Stimulated activated naive CD8-positive, alpha-beta T cell treated with anti-CD3 and anti-CD28 coated beads, Interleukin-15, Interleukin-2, amounts not matched to agents 100 ng/mL and 50 ng/mL, for 24 hours (primary cell): Measurements from ENCODE around the gene ADAM12.
"Not testable (repeated sequence)": the region's sequence is repeated elsewhere in the genome, so short reads cannot be mapped to it uniquely, and the experiment has no call there.

Experiments
- H3K27ac Mint-ChIP-seq: one replicate; pipeline ENCODE4 v1.8.0; 2021; ENCODE audit warnings: mild to moderate bottlenecking, mixed read lengths
- H3K27me3 Mint-ChIP-seq: one replicate; pipeline ENCODE4 v1.8.0; 2021; ENCODE audit warnings: mixed read lengths
- H3K36me3 Mint-ChIP-seq: one replicate; pipeline ENCODE4 v1.8.0; 2021; ENCODE audit warnings: low read depth, mixed read lengths
- H3K4me1 Mint-ChIP-seq: one replicate; pipeline ENCODE4 v1.8.0; 2021; ENCODE audit warnings: low read depth, mixed read lengths
- H3K4me3 Mint-ChIP-seq: one replicate; pipeline ENCODE4 v1.8.0; 2021; ENCODE audit warnings: mild to moderate bottlenecking, mixed read lengths
- H3K9me3 Mint-ChIP-seq: one replicate; pipeline ENCODE4 v1.8.0; 2021; ENCODE audit warnings: mixed read lengths

The ADAM12 gene

GRCh38 chr10:126372396-126372795 lies 15.9 kb downstream of the ADAM12 start:
- Mint-ChIP-seq H3K27ac (no peak overlapping the region), H3K36me3 (no peaks in the 10 kb centered on the region), H3K27me3 (no peaks in the 10 kb centered on the region), H3K4me3 (no peak overlapping the region), H3K4me1 (no peaks in the 10 kb centered on the region), H3K9me3 (peaks cover 11% of the 10 kb centered on the region)

- Mint-ChIP-seq H3K4me1 (no peaks in the 10 kb centered on the region), H3K9me3 (peaks cover 3% of the 10 kb centered on the region), H3K27ac (no peak overlapping the region), H3K36me3 (no peaks in the 10 kb centered on the region), H3K4me3 (no peak overlapping the region), H3K27me3 (no peaks in the 10 kb centered on the region)
Measured at GRCh38 chr10:126369125-126369710, 19.1 kb downstream of the ADAM12 start.

- no peaks in the 10 kb centered on the region for H3K27me3 Mint-ChIP-seq
- H3K9me3 Mint-ChIP-seq = peaks cover 38% of the 10 kb centered on the region
- H3K36me3 Mint-ChIP-seq = no peaks in the 10 kb centered on the region
- no peak overlapping the region for H3K27ac Mint-ChIP-seq
- H3K4me3 Mint-ChIP-seq = no peak overlapping the region
- H3K4me1 Mint-ChIP-seq = no peaks in the 10 kb centered on the region
Measured at GRCh38 chr10:126357169-126357568, 31.1 kb downstream of the ADAM12 start.

- no peaks in the 10 kb centered on the region for H3K27me3 Mint-ChIP-seq
- no peak overlapping the region for H3K27ac Mint-ChIP-seq
- H3K9me3 Mint-ChIP-seq = peaks cover 24% of the 10 kb centered on the region
- no peaks in the 10 kb centered on the region for H3K36me3 Mint-ChIP-seq
- H3K4me3 Mint-ChIP-seq = no peak overlapping the region
- H3K4me1 Mint-ChIP-seq = no peaks in the 10 kb centered on the region
Measured at GRCh38 chr10:126353666-126354065, 34.6 kb downstream of the ADAM12 start.

GRCh38 chr10:126352453-126352852 lies 35.8 kb downstream of the ADAM12 start:
- H3K36me3 Mint-ChIP-seq = no peaks in the 10 kb centered on the region
- H3K9me3 Mint-ChIP-seq = peaks cover 16% of the 10 kb centered on the region
- H3K4me1 Mint-ChIP-seq = no peaks in the 10 kb centered on the region
- no peak overlapping the region for H3K4me3 Mint-ChIP-seq
- no peaks in the 10 kb centered on the region for H3K27me3 Mint-ChIP-seq
- no peak overlapping the region for H3K27ac Mint-ChIP-seq

GRCh38 chr10:126351021-126351420 lies 37.3 kb downstream of the ADAM12 start:
- H3K36me3 Mint-ChIP-seq = no peaks in the 10 kb centered on the region
- H3K4me1 Mint-ChIP-seq = no peaks in the 10 kb centered on the region
- no peak overlapping the region for H3K4me3 Mint-ChIP-seq
- H3K27ac Mint-ChIP-seq = no peak overlapping the region
- no peaks in the 10 kb centered on the region for H3K27me3 Mint-ChIP-seq
- peaks cover 2% of the 10 kb centered on the region for H3K9me3 Mint-ChIP-seq

GRCh38 chr10:126350216-126350992 lies 37.9 kb downstream of the ADAM12 start:
- Mint-ChIP-seq H3K27ac (no peak overlapping the region), H3K36me3 (no peaks in the 10 kb centered on the region), H3K27me3 (no peaks in the 10 kb centered on the region), H3K4me3 (no peak overlapping the region), H3K4me1 (no peaks in the 10 kb centered on the region), H3K9me3 (no peaks in the 10 kb centered on the region)

GRCh38 chr10:126349676-126350075 lies 38.6 kb downstream of the ADAM12 start:
- Mint-ChIP-seq H3K27ac (no peak overlapping the region), H3K9me3 (no peaks in the 10 kb centered on the region), H3K36me3 (no peaks in the 10 kb centered on the region), H3K27me3 (no peaks in the 10 kb centered on the region), H3K4me3 (no peak overlapping the region), H3K4me1 (no peaks in the 10 kb centered on the region)

- no peak overlapping the region for H3K27ac Mint-ChIP-seq
- no peaks in the 10 kb centered on the region for H3K36me3 Mint-ChIP-seq
- no peaks in the 10 kb centered on the region for H3K4me1 Mint-ChIP-seq
- no peak overlapping the region for H3K4me3 Mint-ChIP-seq
- no peaks in the 10 kb centered on the region for H3K9me3 Mint-ChIP-seq
- no peaks in the 10 kb centered on the region for H3K27me3 Mint-ChIP-seq
Measured at GRCh38 chr10:126349101-126349500, 39.2 kb downstream of the ADAM12 start.

GRCh38 chr10:126343496-126343895 lies 44.8 kb downstream of the ADAM12 start:
- H3K4me3 Mint-ChIP-seq, H3K4me1 Mint-ChIP-seq, H3K27ac Mint-ChIP-seq, H3K36me3 Mint-ChIP-seq, H3K27me3 Mint-ChIP-seq, H3K9me3 Mint-ChIP-seq: not testable (repeated sequence)

GRCh38 chr10:126342680-126343079 lies 45.6 kb downstream of the ADAM12 start:
- Mint-ChIP-seq H3K4me3 (no peak overlapping the region), H3K36me3 (no peaks in the 10 kb centered on the region), H3K4me1 (no peaks in the 10 kb centered on the region), H3K27me3 (no peaks in the 10 kb centered on the region), H3K9me3 (no peaks in the 10 kb centered on the region), H3K27ac (no peak overlapping the region)

GRCh38 chr10:126341491-126341890 lies 46.8 kb downstream of the ADAM12 start:
- Mint-ChIP-seq H3K36me3 (no peaks in the 10 kb centered on the region), H3K4me1 (no peaks in the 10 kb centered on the region), H3K9me3 (no peaks in the 10 kb centered on the region), H3K27ac (no peak overlapping the region), H3K27me3 (no peaks in the 10 kb centered on the region), H3K4me3 (no peak overlapping the region)

- Mint-ChIP-seq H3K27me3 (no peaks in the 10 kb centered on the region), H3K9me3 (no peaks in the 10 kb centered on the region), H3K36me3 (no peaks in the 10 kb centered on the region), H3K4me3 (no peak overlapping the region), H3K4me1 (no peaks in the 10 kb centered on the region), H3K27ac (no peak overlapping the region)
Measured at GRCh38 chr10:126337251-126337810, 50.9 kb downstream of the ADAM12 start.

- H3K4me1 Mint-ChIP-seq = no peaks in the 10 kb centered on the region
- no peak overlapping the region for H3K27ac Mint-ChIP-seq
- no peaks in the 10 kb centered on the region for H3K9me3 Mint-ChIP-seq
- no peaks in the 10 kb centered on the region for H3K27me3 Mint-ChIP-seq
- no peak overlapping the region for H3K4me3 Mint-ChIP-seq
- H3K36me3 Mint-ChIP-seq = no peaks in the 10 kb centered on the region
Measured at GRCh38 chr10:126336801-126337200, 51.5 kb downstream of the ADAM12 start.

GRCh38 chr10:126334272-126334671 lies 54.0 kb downstream of the ADAM12 start:
- H3K4me3 Mint-ChIP-seq = no peak overlapping the region
- no peaks in the 10 kb centered on the region for H3K4me1 Mint-ChIP-seq
- no peaks in the 10 kb centered on the region for H3K36me3 Mint-ChIP-seq
- no peak overlapping the region for H3K27ac Mint-ChIP-seq
- no peaks in the 10 kb centered on the region for H3K27me3 Mint-ChIP-seq
- H3K9me3 Mint-ChIP-seq = no peaks in the 10 kb centered on the region
